ENCODE results near the gene SLC15A1. TPM values are rescaled to one million over a fixed set of nuclear protein-coding genes. Genes with fewer than 3 reads are reported as not detected.

Gene SLC15A1
- total RNA-seq, 2 donors from 2014 or later = 0.53 to 0.81 TPM

DNA sequence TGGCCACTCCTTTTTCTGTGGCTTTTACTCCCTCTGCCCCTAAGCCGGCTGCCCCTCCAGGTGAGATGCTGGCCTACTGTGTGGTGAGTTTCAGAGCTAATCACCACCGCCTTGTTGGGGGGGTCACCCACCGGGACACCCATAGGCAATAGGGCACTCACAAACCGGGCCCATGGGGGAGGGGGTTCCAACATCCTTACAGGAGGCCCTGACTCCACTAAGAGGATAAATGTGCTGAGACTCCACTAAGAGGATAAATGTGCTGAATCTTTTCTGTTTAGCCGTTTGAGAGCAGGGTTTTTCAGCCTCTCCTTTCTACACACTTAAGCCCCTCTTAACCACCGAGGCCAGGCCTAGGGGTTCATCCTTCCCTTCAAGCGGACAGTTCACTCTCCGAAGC, 73.7 kb downstream of the SLC15A1 start:
- no peaks in the 10 kb centered on the region for H3K4me1 ChIP-seq (ENCODE audit: control insufficient read depth, insufficient read depth, low read length)
- no peak overlapping the region for H3K9ac ChIP-seq (ENCODE audit: extremely low read depth, low read length, poor library complexity, severe bottlenecking)
- H3K9me3 ChIP-seq (ENCODE audit: control insufficient read depth, low read length) = no peaks in the 10 kb centered on the region
- no peak overlapping the region for H3K27ac ChIP-seq (ENCODE audit: low read depth, low read length)
- Mint-ChIP-seq H3K4me3 (no peak overlapping the region), H3K36me3 (ENCODE audit: low read depth) (no peaks in the 10 kb centered on the region), H3K4me1 (no peaks in the 10 kb centered on the region), H3K27ac (no peak overlapping the region), H3K27me3 (ENCODE audit: insufficient read depth) (peaks cover 11% of the 10 kb centered on the region), H3K9me3 (no peaks in the 10 kb centered on the region)
- no peak overlapping the region for H3K4me3 ChIP-seq (ENCODE audit: low read length)
- no peaks in the 10 kb centered on the region for H3K36me3 ChIP-seq (ENCODE audit: control insufficient read depth, insufficient read depth, low read length)
- no peak for DNase-seq
- no peak for TF ChIP-seq CTCF (conservative IDR thresholded peaks at IDR 0.05)
- H3K27me3 ChIP-seq (ENCODE audit: control insufficient read depth, insufficient read depth, low read length, poor library complexity, severe bottlenecking) = no peaks in the 10 kb centered on the region
- WGBS, 2 experiments (ENCODE audit: insufficient coverage in 1 of 2, insufficient read length in 1 of 2) = 90% methylated on average over 3 to 8 of the region's 8 CpGs

DNA sequence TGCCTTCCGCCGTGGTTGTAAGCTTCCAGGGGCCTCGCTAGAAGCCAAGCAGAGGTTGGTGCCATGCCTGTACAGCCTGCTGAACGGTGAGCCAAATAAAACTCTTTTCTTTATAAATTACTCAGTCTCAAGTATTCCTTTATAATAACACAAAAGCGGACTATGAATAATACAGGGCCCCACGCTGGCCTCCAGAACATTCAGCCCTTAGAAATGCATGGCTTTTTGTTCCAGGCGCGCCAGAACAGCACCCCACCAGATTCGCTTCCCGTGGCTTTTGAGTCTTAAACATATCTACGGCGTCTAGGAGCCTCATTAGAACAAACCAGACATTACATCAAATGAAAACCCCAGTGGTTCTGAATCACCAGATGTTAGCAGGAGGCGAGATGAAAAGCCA, 75.1 kb downstream of the SLC15A1 start:
- TF ChIP-seq CTCF (conservative IDR thresholded peaks at IDR 0.05) = no peak
- no peak overlapping the region for H3K9ac ChIP-seq (ENCODE audit: extremely low read depth, low read length, poor library complexity, severe bottlenecking)
- 88 to 91% methylated on average over 10 to 13 of the region's 13 CpGs for WGBS, 2 experiments (ENCODE audit: insufficient coverage in 1 of 2, insufficient read length in 1 of 2)
- H3K9me3 ChIP-seq (ENCODE audit: control insufficient read depth, low read length) = no peaks in the 10 kb centered on the region
- H3K4me3 ChIP-seq (ENCODE audit: low read length) = no peak overlapping the region
- no peak for DNase-seq
- no peak overlapping the region for H3K4me3 Mint-ChIP-seq
- no peaks in the 10 kb centered on the region for H3K36me3 Mint-ChIP-seq (ENCODE audit: low read depth)
- H3K36me3 ChIP-seq (ENCODE audit: control insufficient read depth, insufficient read depth, low read length) = no peaks in the 10 kb centered on the region
- H3K4me1 ChIP-seq (ENCODE audit: control insufficient read depth, insufficient read depth, low read length) = no peaks in the 10 kb centered on the region
- peaks cover 11% of the 10 kb centered on the region for H3K27me3 Mint-ChIP-seq (ENCODE audit: insufficient read depth)
- H3K27me3 ChIP-seq (ENCODE audit: control insufficient read depth, insufficient read depth, low read length, poor library complexity, severe bottlenecking) = no peaks in the 10 kb centered on the region
- no peak overlapping the region for H3K27ac ChIP-seq (ENCODE audit: low read depth, low read length)
- H3K4me1 Mint-ChIP-seq = no peaks in the 10 kb centered on the region
- no peak overlapping the region for H3K27ac Mint-ChIP-seq
- no peaks in the 10 kb centered on the region for H3K9me3 Mint-ChIP-seq

DNA sequence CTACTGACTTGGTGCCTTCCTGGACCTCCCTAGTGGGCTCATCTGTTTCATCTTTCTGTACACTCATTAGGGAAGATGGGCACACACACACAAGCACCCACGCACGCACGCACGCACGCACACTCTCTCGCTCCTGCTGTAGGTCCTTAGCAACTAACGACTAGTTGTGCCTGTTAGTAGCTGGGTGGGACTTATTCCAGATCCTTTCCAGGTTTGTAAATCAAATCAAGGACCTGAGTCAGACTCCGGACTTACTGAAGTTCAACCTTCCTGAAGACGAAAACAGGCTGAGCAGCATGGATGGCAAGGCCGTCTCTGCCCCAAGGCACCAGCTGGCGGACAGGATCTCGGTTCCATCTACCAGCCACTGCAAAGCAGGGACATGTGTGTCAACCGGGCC, 76.2 kb downstream of the SLC15A1 start:
- no peaks in the 10 kb centered on the region for H3K4me1 Mint-ChIP-seq
- H3K27me3 Mint-ChIP-seq (ENCODE audit: insufficient read depth) = peaks cover 11% of the 10 kb centered on the region
- Histone ChIP-seq H3K27ac (ENCODE audit: low read depth, low read length) (no peak overlapping the region), H3K9ac (ENCODE audit: extremely low read depth, low read length, poor library complexity, severe bottlenecking) (no peak overlapping the region), H3K4me3 (ENCODE audit: low read length) (no peak overlapping the region), H3K27me3 (ENCODE audit: control insufficient read depth, insufficient read depth, low read length, poor library complexity, severe bottlenecking) (no peaks in the 10 kb centered on the region), H3K9me3 (ENCODE audit: control insufficient read depth, low read length) (no peaks in the 10 kb centered on the region), H3K36me3 (ENCODE audit: control insufficient read depth, insufficient read depth, low read length) (no peaks in the 10 kb centered on the region), H3K4me1 (ENCODE audit: control insufficient read depth, insufficient read depth, low read length) (no peaks in the 10 kb centered on the region)
- DNase-seq = no peak
- H3K4me3 Mint-ChIP-seq = no peak overlapping the region
- TF ChIP-seq CTCF (conservative IDR thresholded peaks at IDR 0.05) = no peak
- 92 to 95% methylated on average over 11 to 13 of the region's 13 CpGs for WGBS, 2 experiments (ENCODE audit: insufficient coverage in 1 of 2, insufficient read length in 1 of 2)
- no peaks in the 10 kb centered on the region for H3K36me3 Mint-ChIP-seq (ENCODE audit: low read depth)
- no peaks in the 10 kb centered on the region for H3K9me3 Mint-ChIP-seq
- H3K27ac Mint-ChIP-seq = no peak overlapping the region
